HepG2 (cell line): Measurements from ENCODE around the gene H3-3A. TPM values are rescaled to one million over a fixed set of nuclear protein-coding genes. Genes with fewer than 3 reads are reported as not detected.

Experiments used
- ATAC-seq: fragments of 200-7000 bp; cut with Tn5 transposase; 3 replicates; pipeline ENCODE4 v1.9.1; 2020; ENCODE audit warnings: mild to moderate bottlenecking, moderate library complexity
- BruUV-seq: library from RNA; stranded (reverse); fragments of 400-500 nt; replicated peaks from 2 replicates; lab custom pipeline; 2021; lab: Mats Ljungman, UMichigan
- CTCF ChIA-PET: fragments of 300-600 bp; formaldehyde crosslinking; extraction: SDS; loops from one replicate; lab custom pipeline; 2021; ENCODE audit warnings: low total read pairs, inconsistent platforms, low intra/inter-chr PET ratio; lab: Yijun Ruan, JAX
- POLR2A ChIA-PET: fragments of 350-600 bp; sonication (Branson Sonifier 250); formaldehyde crosslinking; loops from one replicate; lab custom pipeline; 2020; ENCODE audit warnings: antibody characterized with exemption, inconsistent platforms; lab: Yijun Ruan, JAX
- DNase-seq: peaks from one replicate; pipeline ENCODE4 v3.0.0-alpha.2; 2015; ENCODE audit warnings: low spot score
- FAIRE-seq: peaks from 3 replicates; lab custom pipeline; 2011; peaks lifted over from hg19 to GRCh38; lab: Jason Lieb, UNC
- H2AFZ ChIP-seq: one replicate; pipeline ENCODE4 v1.6.1; 2011; ENCODE audit warnings: low read length, inconsistent platforms
- H3K27ac ChIP-seq: fragments of 300-600 bp; 3 replicates; pipeline ENCODE4 v1.8.0; 2011; ENCODE audit warnings: mixed run types, mild to moderate bottlenecking, mixed read lengths, low read length, inconsistent platforms; ENCODE audit not compliant: insufficient read depth; ENCODE audit errors: extremely low read length
- H3K27me3 ChIP-seq, 2 experiments: fragments of 200-600 bp in 1 of 2; 2 replicates in 1 of 2; 3 replicates in 1 of 2; pipeline versions ENCODE4 v1.6.0 to v1.8.0; 2011; ENCODE audit warnings: low read length in 2 of 2, mild to moderate bottlenecking in 2 of 2, moderate library complexity in 2 of 2, inconsistent platforms in 1 of 2; ENCODE audit not compliant: insufficient read depth in 2 of 2, control insufficient read depth in 1 of 2
- H3K36me3 ChIP-seq, 2 experiments: fragments of 200-600 bp in 1 of 2; replicated peaks in 1 of 2; 2 replicates in 1 of 2; 3 replicates in 1 of 2; pipeline versions ENCODE4 v1.5.1 to v1.8.0; 2011; ENCODE audit warnings: low read length in 2 of 2, inconsistent platforms in 1 of 2; ENCODE audit not compliant: insufficient read depth in 2 of 2, control insufficient read depth in 1 of 2
- H3K4me1 ChIP-seq: 2 replicates; pipeline ENCODE4 v1.5.1; 2012; ENCODE audit warnings: low read length, inconsistent platforms; ENCODE audit not compliant: insufficient read depth
- H3K4me2 ChIP-seq: 2 replicates; pipeline ENCODE4 v1.6.0; 2011; ENCODE audit warnings: low read depth, low read length, inconsistent platforms
- H3K4me3 ChIP-seq, 3 experiments: fragments of 200-600 bp in 1 of 3; sonication (generic), shearing (Covaris generic) in 1 of 3; replicated peaks in 1 of 3; 2 replicates each; pipeline ENCODE4 v1.5.1; 2011 to 2016; ENCODE audit warnings: low read length in 3 of 3, inconsistent platforms in 2 of 3, low read depth in 2 of 3, mild to moderate bottlenecking in 2 of 3, control low read depth in 1 of 3, mixed read lengths in 1 of 3; ENCODE audit not compliant: insufficient read depth in 1 of 3
- H3K79me2 ChIP-seq: one replicate; pipeline ENCODE4 v1.6.1; 2011; ENCODE audit warnings: low read length, inconsistent platforms; ENCODE audit not compliant: insufficient read depth
- H3K9ac ChIP-seq: 2 replicates; pipeline ENCODE4 v1.6.0; 2011; ENCODE audit warnings: mild to moderate bottlenecking, low read depth, low read length, inconsistent platforms; ENCODE audit not compliant: insufficient read depth
- H3K9me3 ChIP-seq: 2 replicates; pipeline ENCODE4 v1.5.1; 2012; ENCODE audit warnings: mild to moderate bottlenecking, low read length
- H4K20me1 ChIP-seq: 2 replicates; pipeline ENCODE4 v1.6.0; 2011; ENCODE audit warnings: inconsistent platforms, mild to moderate bottlenecking, low read length, moderate library complexity; ENCODE audit not compliant: insufficient read depth
- ATF7 ChIP-seq, 2 experiments: fragments of 450-650 bp in 1 of 2; sonication (generic) in 1 of 2; formaldehyde crosslinking in 1 of 2; IDR thresholded peaks; 2 replicates each; pipeline versions ENCODE4 v1.4.0 to v1.6.1; 2016 to 2020; ENCODE audit warnings: antibody characterized with exemption in 1 of 2, mild to moderate bottlenecking in 1 of 2, missing genetic modification reagents in 1 of 2
- RFX3 ChIP-seq: IDR thresholded peaks from 2 replicates; pipeline ENCODE4 v1.6.1; 2016; ENCODE audit warnings: missing biosample characterization, missing genetic modification reagents
- XRCC5 ChIP-seq: fragments of 200-400 bp; formaldehyde crosslinking; optimal IDR thresholded peaks from 2 replicates; pipeline ENCODE3; 2017; ENCODE audit warnings: mild to moderate bottlenecking, low read length
- ZNF367 ChIP-seq: sonication (generic); formaldehyde crosslinking; IDR thresholded peaks from 2 replicates; pipeline ENCODE4 v1.4.0; 2020; ENCODE audit warnings: missing genetic modification reagents, borderline replicate concordance
- WGBS: methylation state at CpG from one replicate; pipeline ENCODE4 v1.1.6; 2017; ENCODE audit warnings: low lambda C conversion rate; 5-methylcytosine and 5-hydroxymethylcytosine counted together
- in situ Hi-C: cut with HindIII; loops from 2 replicates; pipeline ENCODE4 v1.10.0; 2017; ENCODE audit warnings: low pct_unique_long_range_greater_than_20kb; ENCODE audit not compliant: extremely low pct_ligation_motif_present
- intact Hi-C: fragments of 100-400 bp; cut with micrococcal nuclease; formaldehyde crosslinking; loops from one replicate; pipeline ENCODE4 v1.10.0; 2022; ENCODE audit not compliant: unreplicated experiment
- polyA plus RNA-seq, 8 experiments: library from polyadenylated mRNA; depleted of rRNA in 3 of 8; stranded (reverse) in 7 of 8; unstranded in 1 of 8; fragments of >200 nt; fragmentation: Illumina TruSeq in 4 of 8; extraction: Trizol in 4 of 8; gene quantifications; 2 replicates each; pipeline versions ENCODE4 v1.2.1 to v1.2.3, GENCODE V29; 2011 to 2016; ENCODE audit warnings: low read depth in 4 of 8, missing spikeins in 1 of 8, mixed read lengths in 1 of 8; ENCODE audit not compliant: insufficient read depth in 1 of 8
- total RNA-seq, 5 experiments: library from RNA; depleted of rRNA; stranded (reverse); fragments of >200 nt; fragmentation: Illumina TruSeq; extraction: Trizol; gene quantifications; 2 replicates each; pipeline ENCODE4 v1.2.3, GENCODE V29; 2016; ENCODE audit warnings: low read depth in 1 of 5
- TF ChIP-seq, protein P1 (sequence below): sonication (generic); formaldehyde crosslinking; IDR thresholded peaks from 2 replicates; pipeline ENCODE4 v1.4.0; 2020; ENCODE audit warnings: mild to moderate bottlenecking, missing genetic modification reagents

Gene H3-3A
- total and polyA plus RNA-seq, 2 of the 13 experiments (the other 11 are each of a cell fraction or from before 2014, with no cell fraction given) = 221 to 320 TPM

DNA sequence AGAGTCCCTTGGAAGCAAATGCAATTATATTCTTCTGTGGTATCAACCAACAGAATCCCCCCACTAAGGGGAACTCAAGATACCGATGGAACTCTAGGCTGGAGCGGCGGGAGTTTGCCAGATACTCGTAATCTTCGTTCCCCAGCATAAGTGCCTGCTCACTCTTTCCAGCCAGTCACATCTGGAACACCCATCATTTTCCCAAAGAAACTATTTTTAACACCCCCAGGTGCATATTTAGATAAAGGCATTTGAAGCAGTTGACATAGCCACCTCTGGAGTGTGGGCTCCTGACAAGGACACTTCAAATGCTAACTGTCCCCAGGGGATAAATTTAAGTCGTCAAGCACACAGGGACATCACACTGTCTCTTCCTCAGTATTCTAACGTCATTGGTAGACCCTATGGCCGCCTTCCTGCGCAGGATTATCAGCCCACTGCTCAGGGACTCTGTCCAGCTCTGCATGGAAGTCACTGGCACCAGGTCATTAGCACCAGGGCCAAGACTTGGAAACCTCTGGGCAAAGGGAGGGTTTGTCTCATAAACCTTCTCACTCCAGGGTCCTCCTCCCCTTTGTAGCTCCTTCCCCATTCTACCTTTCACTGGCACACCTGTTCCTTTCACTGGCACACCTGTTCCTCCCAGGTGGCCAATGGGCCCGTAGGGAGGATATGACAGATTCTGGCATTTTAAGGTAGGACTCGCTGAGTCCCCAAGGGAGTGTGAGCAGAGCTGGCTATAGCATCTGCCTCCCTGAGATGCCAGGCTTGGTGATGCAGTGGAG lies 48.8 kb downstream of the H3-3A start (continued):
- TF ChIP-seq, protein P1, sequence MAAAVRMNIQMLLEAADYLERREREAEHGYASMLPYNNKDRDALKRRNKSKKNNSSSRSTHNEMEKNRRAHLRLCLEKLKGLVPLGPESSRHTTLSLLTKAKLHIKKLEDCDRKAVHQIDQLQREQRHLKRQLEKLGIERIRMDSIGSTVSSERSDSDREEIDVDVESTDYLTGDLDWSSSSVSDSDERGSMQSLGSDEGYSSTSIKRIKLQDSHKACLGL (CRISPR knock-in tag) = no peak
- no peak for TF ChIP-seq ZNF367

DNA sequence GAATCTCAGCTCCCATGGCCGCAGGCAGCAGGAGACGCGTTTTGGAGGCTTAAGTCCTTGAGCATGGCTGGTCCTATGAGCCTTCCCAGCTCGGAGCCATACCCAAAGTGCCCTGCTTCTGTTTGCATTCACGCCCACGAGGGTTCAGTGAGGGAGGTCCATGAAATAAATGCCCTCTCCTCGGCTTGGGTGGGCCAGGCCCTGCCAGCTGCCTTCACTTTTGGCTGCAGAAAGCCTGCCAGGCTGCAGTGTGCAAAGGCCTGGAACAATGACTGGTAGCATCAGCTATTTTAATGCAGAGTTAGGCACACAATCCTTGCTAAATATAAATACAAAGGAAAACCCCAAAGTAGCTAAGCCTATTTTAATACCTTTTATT lies 49.4 kb downstream of the H3-3A start:
- Histone ChIP-seq H3K4me1 (peaks cover 47% of the 10 kb centered on the region), H3K4me3 (no peak overlapping the region), H4K20me1 (no peaks in the 10 kb centered on the region), H3K4me2 (peak overlapping the region; percentile 81; the same call in 1 of the 2 replicates), H3K79me2 (no peaks in the 10 kb centered on the region), H3K27me3 (peaks cover 2 to 16% of the 10 kb centered on the region in 2 experiments; a peak in 4 of 5 replicates), H3K9ac (no peak overlapping the region), H3K36me3 (no peaks in the 10 kb centered on the region; a peak in 1 of 5 replicates), H3K27ac (no peak overlapping the region), H2AFZ (no peak overlapping the region), H3K9me3 (no peaks in the 10 kb centered on the region)
- TF ChIP-seq RFX3 (CRISPR knock-in tag) = no peak
- DNase-seq (no peak), FAIRE-seq (no peak), ATAC-seq (no peak)
- intact Hi-C loops (no loop called here), in situ Hi-C loops (no loop called here)
- ChIA-PET CTCF (no interaction called here), POLR2A (interaction anchor here (1.0 to 5.9 kb wide), 3 partner anchors 28 to 49 kb away, joined by 3 to 22 read pairs (median 4); partner anchors contain the start of gene H3-3A)
- WGBS = 40% methylated on average over 2 of the region's 7 CpGs
- BruUV-seq = no TSS peak

DNA sequence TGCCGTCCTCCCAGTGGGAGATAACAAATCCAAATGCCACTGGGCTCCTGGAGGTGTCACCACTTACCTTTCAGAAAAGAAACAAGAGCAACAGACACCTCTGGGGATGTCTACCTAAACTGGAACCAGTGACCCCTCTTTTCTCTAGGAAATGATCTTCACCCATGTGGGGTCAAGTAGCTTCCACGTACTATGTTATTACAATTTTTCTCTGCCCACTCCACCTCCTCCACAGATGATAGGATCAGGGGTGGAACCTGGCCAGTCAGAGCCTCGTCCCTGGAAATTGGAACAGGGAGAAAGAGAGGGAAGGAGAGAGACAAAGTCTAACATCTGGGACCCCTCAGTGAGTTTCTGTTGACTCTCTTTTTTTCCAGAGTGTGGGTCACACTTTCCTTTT lies 50.1 kb downstream of the H3-3A start:
- no peak overlapping the region for H3K27ac ChIP-seq
- no TSS peak for BruUV-seq
- H3K4me3 ChIP-seq = no peak overlapping the region
- intact Hi-C loops = no loop called here
- WGBS = 18% methylated on average over 3 of the region's 3 CpGs
- no peaks in the 10 kb centered on the region for H3K79me2 ChIP-seq
- no peak for ATAC-seq
- H3K9ac ChIP-seq = no peak overlapping the region
- H2AFZ ChIP-seq = no peak overlapping the region
- in situ Hi-C loops = no loop called here
- DNase-seq = no peak
- CTCF ChIA-PET = no interaction called here
- H3K4me1 ChIP-seq = peaks cover 49% of the 10 kb centered on the region
- FAIRE-seq = no peak
- H3K27me3 ChIP-seq = peaks cover 2 to 23% of the 10 kb centered on the region in 2 experiments; a peak in 4 of 5 replicates
- TF ChIP-seq ATF7 (IDR thresholded peaks at IDR 0.05) (no peak), ATF7 (CRISPR knock-in tag; IDR thresholded peaks at IDR 0.05) (no peak), XRCC5 (no peak)
- H3K36me3 ChIP-seq = no peaks in the 10 kb centered on the region; a peak in 1 of 5 replicates
- POLR2A ChIA-PET = interaction anchor here (5.9 kb wide), 1 partner anchor 50 kb away, joined by 22 read pairs; the partner anchor contains the start of gene H3-3A
- H3K9me3 ChIP-seq = no peaks in the 10 kb centered on the region
- no peak overlapping the region for H3K4me2 ChIP-seq
- H4K20me1 ChIP-seq = no peaks in the 10 kb centered on the region
